Measurements from ENCODE around the gene VWDE. TPM values are rescaled to one million over a fixed set of nuclear protein-coding genes. Genes with fewer than 3 reads are reported as not detected.
A peak's percentile ranks its signal among the peaks of the same experiment; 100 is the strongest.

VWDE gene
- total and polyA plus RNA-seq, 10 donors, result 0.13 to 0.97 (median 0.60) TPM; not detected in 3

DNA sequence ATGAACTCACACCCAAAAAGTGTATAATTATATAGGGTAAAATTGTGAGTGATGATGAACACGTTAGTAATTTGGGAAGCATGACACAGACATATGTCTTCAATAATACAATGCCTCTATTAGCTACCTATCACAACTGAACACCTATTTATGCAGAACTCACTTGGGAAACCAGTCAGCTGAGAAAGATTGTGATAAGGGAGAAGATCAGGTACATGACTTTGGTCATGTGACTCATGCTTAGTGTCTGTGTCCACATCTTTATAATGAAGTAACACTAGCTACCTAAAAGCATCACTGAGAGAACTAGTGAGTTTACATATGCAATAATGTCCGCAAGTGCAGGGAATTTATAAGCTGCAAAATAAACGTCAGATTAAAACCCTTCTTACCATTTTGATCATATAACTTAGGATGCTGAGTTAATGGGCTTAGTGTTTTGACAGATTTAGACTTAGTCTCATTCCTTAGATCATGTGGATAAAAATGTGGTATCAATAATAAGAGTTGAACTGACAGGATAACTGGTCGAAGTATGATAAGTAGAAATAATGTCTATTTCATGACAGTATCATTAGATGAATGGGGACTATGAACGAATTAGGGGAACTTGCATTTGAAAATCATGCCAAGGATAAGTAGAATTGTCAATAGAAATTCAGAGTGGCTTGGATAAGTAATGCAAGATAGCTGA lies 11.6 kb downstream of the VWDE start:
- Histone ChIP-seq H3K4me3 (no peak overlapping the region), H3K27me3 (replicated peaks in 1 of 7) (no peaks in the 10 kb centered on the region), H3K9me3 (peaks cover 0 to 5% (median 0%) of the 10 kb centered on the region in 8 donors), H3K4me1 (no peaks in the 10 kb centered on the region), H3K36me3 (no peaks in the 10 kb centered on the region), H3K27ac (no peak overlapping the region)
- 65 to 75% (median 70%) methylated on average over 5 of the region's 5 CpGs for WGBS, 5 donors
- intact Hi-C loops (cut with DNase I; ENCODE audit: low total_unique reads), result no loop called here
- DNase-seq, result no peak
- TF ChIP-seq POLR2AphosphoS5 (IDR thresholded peaks at IDR 0.05) (no peak), POLR2A (IDR thresholded peaks at IDR 0.05) (no peak)
- TF ChIP-seq, protein P1, sequence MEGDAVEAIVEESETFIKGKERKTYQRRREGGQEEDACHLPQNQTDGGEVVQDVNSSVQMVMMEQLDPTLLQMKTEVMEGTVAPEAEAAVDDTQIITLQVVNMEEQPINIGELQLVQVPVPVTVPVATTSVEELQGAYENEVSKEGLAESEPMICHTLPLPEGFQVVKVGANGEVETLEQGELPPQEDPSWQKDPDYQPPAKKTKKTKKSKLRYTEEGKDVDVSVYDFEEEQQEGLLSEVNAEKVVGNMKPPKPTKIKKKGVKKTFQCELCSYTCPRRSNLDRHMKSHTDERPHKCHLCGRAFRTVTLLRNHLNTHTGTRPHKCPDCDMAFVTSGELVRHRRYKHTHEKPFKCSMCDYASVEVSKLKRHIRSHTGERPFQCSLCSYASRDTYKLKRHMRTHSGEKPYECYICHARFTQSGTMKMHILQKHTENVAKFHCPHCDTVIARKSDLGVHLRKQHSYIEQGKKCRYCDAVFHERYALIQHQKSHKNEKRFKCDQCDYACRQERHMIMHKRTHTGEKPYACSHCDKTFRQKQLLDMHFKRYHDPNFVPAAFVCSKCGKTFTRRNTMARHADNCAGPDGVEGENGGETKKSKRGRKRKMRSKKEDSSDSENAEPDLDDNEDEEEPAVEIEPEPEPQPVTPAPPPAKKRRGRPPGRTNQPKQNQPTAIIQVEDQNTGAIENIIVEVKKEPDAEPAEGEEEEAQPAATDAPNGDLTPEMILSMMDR (IDR thresholded peaks at IDR 0.05 in 8 of 11, conservative IDR thresholded peaks at IDR 0.05 in 3 of 11), result no peak

DNA sequence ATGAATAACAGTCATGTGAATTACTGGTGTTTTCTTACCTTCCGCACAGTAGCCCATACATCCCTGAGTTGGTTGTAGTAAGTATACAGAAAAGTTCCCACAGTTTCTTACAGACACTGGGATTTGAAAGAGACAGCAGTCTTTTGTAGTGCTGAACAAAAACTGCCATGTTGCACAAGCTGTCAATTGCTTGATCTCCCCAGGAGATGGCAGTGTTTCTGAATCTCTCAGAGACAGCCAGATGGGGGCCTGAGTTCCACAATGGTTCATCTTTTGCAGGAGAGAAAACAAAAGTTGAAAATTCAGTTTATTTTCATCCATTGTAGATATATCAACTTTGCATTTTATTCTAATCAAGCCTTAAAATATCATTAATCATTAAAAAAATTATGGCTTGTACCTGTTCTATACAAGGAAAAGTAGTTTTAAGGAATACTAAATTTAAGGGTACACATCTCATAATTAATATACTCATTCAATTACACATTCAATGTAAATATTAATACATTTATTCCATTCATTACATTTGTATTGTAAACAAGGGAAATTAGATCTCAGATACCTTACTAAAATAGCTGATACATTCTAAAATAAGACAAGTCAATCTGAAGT lies 14.5 kb downstream of the VWDE start:
- no peaks in the 10 kb centered on the region for H3K27me3 ChIP-seq (replicated peaks in 1 of 7)
- no peak for DNase-seq
- 68 to 85% (median 81%) methylated on average over 1 of the region's 1 CpG for WGBS, 5 donors
- H3K9me3 ChIP-seq, result no peaks in the 10 kb centered on the region
- TF ChIP-seq, protein P1 (IDR thresholded peaks at IDR 0.05 in 8 of 11, conservative IDR thresholded peaks at IDR 0.05 in 3 of 11), result peak in 9 of 11 experiments; percentile 9 to 74 (median 56)
- TF ChIP-seq POLR2A (IDR thresholded peaks at IDR 0.05), result no peak
- intact Hi-C loops (cut with DNase I; ENCODE audit: low total_unique reads), result no loop called here
- H3K4me3 ChIP-seq, result no peak overlapping the region
- H3K27ac ChIP-seq, result no peak overlapping the region
- H3K4me1 ChIP-seq, result no peaks in the 10 kb centered on the region
- H3K36me3 ChIP-seq, result no peaks in the 10 kb centered on the region

DNA sequence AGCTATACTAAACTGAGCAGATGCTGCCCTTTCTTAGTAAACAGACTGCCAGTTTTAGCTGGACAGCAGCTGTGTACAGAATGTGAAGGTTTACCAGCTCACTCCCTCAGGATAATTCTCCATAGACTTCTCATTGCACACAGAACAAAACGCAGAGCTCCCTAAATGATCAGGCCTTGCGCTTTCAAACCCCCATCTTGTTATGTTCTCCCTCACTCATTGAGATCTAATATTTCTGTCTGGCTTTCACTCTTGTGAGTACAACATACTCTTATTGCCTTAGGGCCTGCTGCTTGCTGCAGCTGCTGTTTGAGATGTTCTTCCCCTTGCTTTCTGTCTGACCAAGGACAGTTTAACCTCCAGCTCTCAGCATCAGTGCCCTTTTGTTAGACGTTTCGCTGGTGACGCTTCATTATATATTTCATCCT lies 17.3 kb downstream of the VWDE start:
- Histone ChIP-seq H3K9me3 (no peaks in the 10 kb centered on the region), H3K4me1 (no peaks in the 10 kb centered on the region), H3K27me3 (replicated peaks in 1 of 7) (no peaks in the 10 kb centered on the region), H3K4me3 (no peak overlapping the region), H3K27ac (no peak overlapping the region), H3K36me3 (no peaks in the 10 kb centered on the region)
- no peak for DNase-seq
- 85 to 92% (median 90%) methylated on average over 5 of the region's 5 CpGs for WGBS, 5 donors
- TF ChIP-seq, protein P1 (IDR thresholded peaks at IDR 0.05 in 8 of 11, conservative IDR thresholded peaks at IDR 0.05 in 3 of 11), result no peak
- TF ChIP-seq POLR2A (IDR thresholded peaks at IDR 0.05), result no peak
- no peak for TF ChIP-seq POLR2AphosphoS5 (IDR thresholded peaks at IDR 0.05)
- intact Hi-C loops (cut with DNase I; ENCODE audit: low total_unique reads), result no loop called here

DNA sequence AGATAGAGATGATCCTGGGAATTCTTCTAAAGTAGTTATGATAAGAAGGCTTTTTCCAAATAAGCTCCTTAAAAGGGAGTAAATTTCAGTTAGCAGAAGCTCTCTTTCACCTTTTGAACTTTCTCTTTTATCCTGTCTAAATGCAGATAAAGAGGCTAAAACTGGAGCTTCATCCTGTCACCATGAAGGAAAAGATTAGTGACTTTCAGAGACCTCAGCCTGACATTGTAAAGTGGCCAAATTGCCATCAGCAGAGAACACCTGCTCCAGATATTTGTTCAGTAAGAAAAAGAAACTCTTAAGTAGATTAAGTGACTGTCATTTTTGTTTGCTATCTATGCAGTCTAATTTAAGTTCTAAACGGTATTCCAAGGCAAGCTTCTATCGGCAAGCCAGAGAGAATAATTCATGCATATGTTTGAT lies 18.3 kb downstream of the VWDE start:
- H3K36me3 ChIP-seq, result no peaks in the 10 kb centered on the region
- no peak for DNase-seq
- 49 to 78% (median 69%) methylated on average over 2 of the region's 2 CpGs for WGBS, 5 donors
- intact Hi-C loops (cut with DNase I; ENCODE audit: low total_unique reads), result no loop called here
- H3K9me3 ChIP-seq, result no peaks in the 10 kb centered on the region
- no peak overlapping the region for H3K4me3 ChIP-seq
- TF ChIP-seq, protein P1 (IDR thresholded peaks at IDR 0.05 in 8 of 11, conservative IDR thresholded peaks at IDR 0.05 in 3 of 11), result no peak
- no peak for TF ChIP-seq POLR2AphosphoS5 (IDR thresholded peaks at IDR 0.05)
- TF ChIP-seq POLR2A (IDR thresholded peaks at IDR 0.05), result no peak
- H3K27me3 ChIP-seq (replicated peaks in 1 of 7), result no peaks in the 10 kb centered on the region
- H3K4me1 ChIP-seq, result no peaks in the 10 kb centered on the region
- H3K27ac ChIP-seq, result no peak overlapping the region
